Measurements from ENCODE around the gene STPG2. TPM values are rescaled to one million over a fixed set of nuclear protein-coding genes. Genes with fewer than 3 reads are reported as not detected.

Gene STPG2
- total RNA-seq, 1 donor from 2014 or later, result 0.14 TPM

- Histone ChIP-seq H2AFZ (ENCODE audit: low read depth, low read length) (no peak overlapping the region), H3K27ac (ENCODE audit: low read depth, low read length) (no peak overlapping the region), H3K4me3 (ENCODE audit: insufficient read depth, low read depth, low read length) (no peak overlapping the region), H3K36me3 (ENCODE audit: insufficient read depth, low read length) (no peaks in the 10 kb centered on the region), H3K79me2 (ENCODE audit: insufficient read depth, low read length) (no peaks in the 10 kb centered on the region), H3K9ac (ENCODE audit: low read length) (no peak overlapping the region), H4K20me1 (ENCODE audit: insufficient read depth, low read length) (no peaks in the 10 kb centered on the region), H3K27me3 (ENCODE audit: insufficient read depth, low read length) (no peaks in the 10 kb centered on the region), H3K9me3 (ENCODE audit: insufficient read depth, low read depth, low read length) (no peaks in the 10 kb centered on the region), H3K4me2 (ENCODE audit: low read length) (no peak overlapping the region), H3K4me1 (ENCODE audit: insufficient read depth, low read length) (no peaks in the 10 kb centered on the region)
- TF ChIP-seq CTCF (IDR thresholded peaks at IDR 0.05; ENCODE audit: insufficient read depth, low read depth, low read length) (no peak), EZH2 (IDR thresholded peaks at IDR 0.05; ENCODE audit: insufficient read depth, low read length) (no peak)
- Mint-ChIP-seq H3K36me3 (ENCODE audit: low read depth, unreplicated experiment) (no peaks in the 10 kb centered on the region), H3K4me1 (ENCODE audit: low read depth, unreplicated experiment) (no peaks in the 10 kb centered on the region), H3K9me3 (ENCODE audit: unreplicated experiment) (peaks cover under 1% of the 10 kb centered on the region), H3K27me3 (ENCODE audit: low read depth, unreplicated experiment) (no peaks in the 10 kb centered on the region), H3K27ac (ENCODE audit: unreplicated experiment) (no peak overlapping the region), H3K4me3 (ENCODE audit: unreplicated experiment) (no peak overlapping the region)
- no peak for DNase-seq (ENCODE audit: low read depth)
- no peak for FAIRE-seq
These were observed 8.1 kb upstream of the STPG2 start for GRCh38 chr4:98151145-98151924.

GRCh38 chr4:98150092-98150761 is 7.0 kb upstream of the STPG2 start:
- no peak for DNase-seq (ENCODE audit: low read depth)
- no peaks in the 10 kb centered on the region for H3K36me3 ChIP-seq (ENCODE audit: insufficient read depth, low read length)
- Mint-ChIP-seq H3K4me1 (ENCODE audit: low read depth, unreplicated experiment) (no peaks in the 10 kb centered on the region), H3K27me3 (ENCODE audit: low read depth, unreplicated experiment) (no peaks in the 10 kb centered on the region), H3K4me3 (ENCODE audit: unreplicated experiment) (no peak overlapping the region), H3K9me3 (ENCODE audit: unreplicated experiment) (no peaks in the 10 kb centered on the region), H3K27ac (ENCODE audit: unreplicated experiment) (no peak overlapping the region), H3K36me3 (ENCODE audit: low read depth, unreplicated experiment) (no peaks in the 10 kb centered on the region)
- TF ChIP-seq CTCF (IDR thresholded peaks at IDR 0.05; ENCODE audit: insufficient read depth, low read depth, low read length) (peak; percentile 4), EZH2 (IDR thresholded peaks at IDR 0.05; ENCODE audit: insufficient read depth, low read length) (no peak)
- H3K4me2 ChIP-seq (ENCODE audit: low read length), result no peak overlapping the region
- no peak overlapping the region for H2AFZ ChIP-seq (ENCODE audit: low read depth, low read length)
- no peaks in the 10 kb centered on the region for H3K27me3 ChIP-seq (ENCODE audit: insufficient read depth, low read length)
- no peak for FAIRE-seq
- no peak overlapping the region for H3K4me3 ChIP-seq (ENCODE audit: insufficient read depth, low read depth, low read length)
- H3K79me2 ChIP-seq (ENCODE audit: insufficient read depth, low read length), result no peaks in the 10 kb centered on the region
- H3K9ac ChIP-seq (ENCODE audit: low read length), result no peak overlapping the region
- H3K4me1 ChIP-seq (ENCODE audit: insufficient read depth, low read length), result no peaks in the 10 kb centered on the region
- H3K9me3 ChIP-seq (ENCODE audit: insufficient read depth, low read depth, low read length), result no peaks in the 10 kb centered on the region
- H4K20me1 ChIP-seq (ENCODE audit: insufficient read depth, low read length), result no peaks in the 10 kb centered on the region
- no peak overlapping the region for H3K27ac ChIP-seq (ENCODE audit: low read depth, low read length)

- Histone ChIP-seq H4K20me1 (ENCODE audit: insufficient read depth, low read length) (no peaks in the 10 kb centered on the region), H3K4me3 (ENCODE audit: insufficient read depth, low read depth, low read length) (no peak overlapping the region), H3K4me1 (ENCODE audit: insufficient read depth, low read length) (peaks cover under 1% of the 10 kb centered on the region), H3K27ac (ENCODE audit: low read depth, low read length) (no peak overlapping the region), H3K4me2 (ENCODE audit: low read length) (no peak overlapping the region), H3K79me2 (ENCODE audit: insufficient read depth, low read length) (no peaks in the 10 kb centered on the region), H3K36me3 (ENCODE audit: insufficient read depth, low read length) (no peaks in the 10 kb centered on the region), H3K27me3 (ENCODE audit: insufficient read depth, low read length) (no peaks in the 10 kb centered on the region), H3K9me3 (ENCODE audit: insufficient read depth, low read depth, low read length) (no peaks in the 10 kb centered on the region), H2AFZ (ENCODE audit: low read depth, low read length) (no peak overlapping the region), H3K9ac (ENCODE audit: low read length) (no peak overlapping the region)
- no peak for FAIRE-seq
- no peaks in the 10 kb centered on the region for H3K27me3 Mint-ChIP-seq (ENCODE audit: low read depth, unreplicated experiment)
- DNase-seq (ENCODE audit: low read depth), result no peak
- H3K4me3 Mint-ChIP-seq (ENCODE audit: unreplicated experiment), result no peak overlapping the region
- no peak for TF ChIP-seq CTCF (IDR thresholded peaks at IDR 0.05; ENCODE audit: insufficient read depth, low read depth, low read length)
- TF ChIP-seq EZH2 (IDR thresholded peaks at IDR 0.05; ENCODE audit: insufficient read depth, low read length), result no peak
- H3K36me3 Mint-ChIP-seq (ENCODE audit: low read depth, unreplicated experiment), result no peaks in the 10 kb centered on the region
- H3K27ac Mint-ChIP-seq (ENCODE audit: unreplicated experiment), result no peak overlapping the region
- H3K4me1 Mint-ChIP-seq (ENCODE audit: low read depth, unreplicated experiment), result no peaks in the 10 kb centered on the region
- H3K9me3 Mint-ChIP-seq (ENCODE audit: unreplicated experiment), result no peaks in the 10 kb centered on the region
These were observed 5.6 kb upstream of the STPG2 start for GRCh38 chr4:98148856-98149255.

All from astrocyte (in vitro differentiated cells and primary cell).